Left renal pelvis (tissue), 4 donors: ENCODE data around the gene HLA-DRB1. TPM values are rescaled to one million over a fixed set of nuclear protein-coding genes. Genes with fewer than 3 reads are reported as not detected.
"Not testable (repeated sequence)": the region's sequence is repeated elsewhere in the genome, so short reads cannot be mapped to it uniquely, and the experiment has no call there.

Experiments
- DNase-seq, 4 donors: peaks; one replicate each; pipeline ENCODE4 v3.0.0-alpha.2; 2013; ENCODE audit warnings: low read depth in 4 of 4, low spot score in 3 of 4
- polyA plus RNA-seq, 4 donors: library from polyadenylated mRNA; unstranded; fragments of 120-200 nt; gene quantifications; one replicate each; pipeline ENCODE4 v1.2.1, GENCODE V29; 2013; ENCODE audit not compliant: insufficient read length in 4 of 4

HLA-DRB1 gene
- polyA plus RNA-seq, 4 donors = 24.8 to 55.2 (median 35.3) TPM

DNA sequence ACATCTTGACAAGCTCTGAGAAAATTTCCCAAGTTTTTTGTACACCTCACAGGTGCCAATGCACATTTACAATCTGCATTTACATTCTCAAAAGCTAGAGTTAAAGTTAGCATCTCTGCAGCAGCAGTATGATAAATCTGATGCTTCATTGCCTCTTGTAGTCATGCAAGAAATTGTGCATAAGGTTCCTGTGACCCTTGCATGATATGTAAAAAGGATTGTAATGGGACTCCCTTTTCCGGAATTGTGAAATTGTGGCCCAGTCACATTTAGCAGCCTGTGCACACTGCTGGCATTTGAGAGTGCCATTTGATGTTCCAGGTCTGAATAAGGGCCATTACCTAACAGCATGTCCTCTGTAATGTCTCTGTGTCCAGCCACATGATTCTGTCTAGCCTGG lies 24.1 kb downstream of the HLA-DRB1 start:
- DNase-seq = no peak

DNA sequence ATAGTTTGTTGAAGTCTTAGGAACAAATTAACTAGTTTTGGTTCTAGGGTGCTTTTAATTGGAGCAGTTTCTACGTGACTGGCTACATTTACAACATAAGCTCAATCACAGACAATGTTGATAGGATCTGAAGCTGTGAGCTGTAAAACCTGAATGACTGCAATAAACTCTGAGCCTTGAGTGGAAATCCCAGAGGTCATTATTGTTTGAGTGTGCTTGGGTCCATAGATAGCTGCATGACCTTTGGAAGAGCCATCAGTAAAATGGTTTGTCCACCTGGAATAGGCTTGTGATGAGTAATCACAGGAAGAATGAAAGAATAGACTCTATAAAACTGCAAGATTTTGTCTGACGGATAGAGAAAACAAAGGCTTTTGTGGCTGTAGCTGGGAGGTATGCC lies 26.7 kb downstream of the HLA-DRB1 start:
- DNase-seq = no peak

DNA sequence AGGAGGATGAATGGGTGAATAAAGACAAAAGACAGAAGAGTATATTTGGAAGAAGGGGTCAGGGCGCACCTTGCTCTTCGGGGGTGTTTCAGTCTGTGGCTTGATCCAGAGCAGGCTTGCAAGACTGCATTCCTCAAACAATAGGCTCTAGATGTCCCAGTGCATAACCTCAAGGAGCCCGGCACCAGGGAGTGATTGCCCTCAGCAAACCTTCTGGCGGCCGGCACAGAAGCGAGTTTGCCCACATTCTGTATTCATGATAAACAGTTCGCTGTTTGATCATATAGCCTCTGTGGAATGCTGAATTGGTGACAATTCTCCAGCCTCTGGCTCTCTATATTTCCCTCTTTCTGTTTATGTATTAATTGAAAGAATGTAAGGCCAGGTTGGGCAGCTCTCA lies 29.9 kb downstream of the HLA-DRB1 start:
- no peak for DNase-seq

DNA sequence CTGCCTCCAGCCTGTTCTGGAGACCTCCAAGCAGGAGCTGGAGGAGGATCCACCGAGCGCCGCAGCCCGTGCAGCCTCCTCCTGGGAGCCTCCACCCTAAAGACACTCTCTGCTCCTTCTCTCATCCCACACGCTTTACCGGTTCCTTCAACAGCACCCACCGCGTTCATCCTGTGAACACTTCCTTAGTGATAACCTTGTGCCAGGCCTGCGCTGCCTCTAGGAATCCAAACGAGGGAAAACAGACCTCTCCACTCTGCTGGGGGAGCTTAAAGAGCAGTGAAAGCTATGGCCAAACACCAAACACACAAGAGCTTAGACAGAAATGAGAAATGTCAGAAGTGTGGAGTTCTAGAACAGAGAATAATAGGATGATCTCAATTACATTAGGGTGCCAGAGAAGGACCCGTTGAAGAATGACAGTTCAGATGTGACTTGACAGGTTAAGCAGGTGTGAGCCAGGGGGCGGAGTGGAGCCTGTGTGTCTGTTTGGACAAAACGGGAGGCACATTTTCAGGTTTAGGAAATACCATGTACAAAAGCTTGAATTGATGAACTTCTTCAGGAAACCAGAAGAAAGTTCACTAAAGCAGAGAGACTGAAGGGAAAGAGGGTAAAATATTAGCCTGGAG lies 31.1 kb downstream of the HLA-DRB1 start:
- DNase-seq = no peak

DNA sequence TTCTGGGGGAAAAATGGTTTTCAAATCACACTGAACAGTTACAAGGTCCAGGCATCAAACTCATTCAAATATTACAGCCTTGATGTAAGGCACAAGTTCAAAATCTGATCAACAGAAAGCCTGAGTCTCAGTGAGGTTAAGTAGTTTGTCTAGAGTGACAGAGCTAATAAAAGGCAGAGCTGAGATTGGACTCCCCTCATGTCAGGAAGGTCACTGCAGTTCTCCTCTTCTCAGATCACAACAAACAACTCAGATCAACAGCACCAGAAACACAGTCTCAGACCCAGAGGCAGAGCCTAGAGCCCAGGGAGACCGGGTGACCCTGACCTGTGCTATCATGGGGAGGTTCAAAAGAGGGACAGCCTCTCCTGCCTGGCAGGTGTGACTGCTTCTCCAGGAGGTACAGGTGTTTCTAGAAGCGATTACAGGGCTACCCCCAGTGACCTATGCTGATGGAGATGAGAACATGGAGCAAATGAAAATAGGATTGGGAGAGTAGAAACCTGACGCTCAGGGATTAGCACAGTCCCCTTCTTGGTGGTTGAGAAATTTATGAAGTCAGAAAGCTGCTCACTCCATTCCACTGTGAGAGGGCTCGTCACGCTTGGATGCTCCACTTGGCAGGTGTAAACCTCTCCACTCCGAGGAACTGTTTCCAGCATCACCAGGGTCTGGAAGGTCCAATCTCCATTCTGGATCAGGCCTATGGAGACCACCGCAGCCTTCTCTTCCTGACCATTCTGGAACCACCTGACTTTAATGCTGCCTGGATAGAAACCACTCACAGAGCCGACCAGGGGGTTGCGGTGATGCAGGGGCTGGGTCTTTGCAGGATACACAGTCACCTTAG lies 35.3 kb downstream of the HLA-DRB1 start:
- no peak for DNase-seq

DNA sequence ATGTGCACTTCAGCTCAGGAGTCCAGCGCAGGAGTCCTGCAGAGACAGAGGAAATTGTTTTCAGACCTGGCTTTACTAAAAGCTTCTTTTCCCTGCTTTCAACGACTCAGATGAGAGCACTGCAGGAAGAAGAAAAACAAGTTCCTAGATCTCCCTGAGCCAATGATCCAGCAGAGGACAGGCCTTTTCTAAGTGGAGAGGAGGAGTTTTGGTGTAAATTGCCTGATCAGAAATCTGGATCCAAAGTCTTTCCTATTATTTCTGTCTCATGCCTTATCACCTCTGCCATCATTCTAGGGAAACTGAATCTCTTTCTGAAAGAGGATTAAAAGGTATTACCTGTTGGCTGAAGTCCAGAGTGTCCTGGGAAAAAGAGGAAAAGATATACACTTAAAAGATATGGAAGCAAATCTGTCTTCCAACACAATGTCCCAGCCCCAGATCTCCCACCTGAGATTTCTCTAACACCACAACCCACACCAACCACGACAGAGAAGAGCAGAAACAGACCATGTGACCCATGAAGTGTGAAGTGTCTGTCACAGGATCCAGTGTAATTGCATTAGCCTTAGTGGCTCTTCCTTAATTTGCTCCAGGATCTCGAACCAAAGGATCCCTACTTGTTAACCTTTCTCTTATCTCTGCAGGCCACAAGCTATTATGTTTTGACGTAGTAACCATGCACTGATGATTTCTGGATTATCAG lies 36.5 kb downstream of the HLA-DRB1 start:
- no peak for DNase-seq

DNA sequence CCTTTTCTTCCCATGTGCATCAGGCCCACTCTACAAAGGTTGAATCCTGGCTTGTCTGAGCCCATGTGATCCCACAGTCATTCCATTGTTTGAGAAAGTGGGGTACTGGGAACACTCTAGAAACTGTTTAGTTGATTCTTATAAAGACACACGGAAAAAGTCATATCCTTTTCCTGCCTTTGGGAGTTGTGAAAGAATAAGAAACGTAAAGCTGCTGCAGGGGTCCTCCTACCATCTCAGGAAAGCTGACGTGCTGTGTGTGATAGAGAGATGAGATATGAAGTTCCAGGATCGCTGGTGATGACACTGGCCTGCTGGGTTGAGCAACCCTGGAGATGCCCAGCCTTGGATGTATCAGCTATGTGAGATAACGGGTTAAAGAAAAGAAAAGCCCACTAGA lies 38.2 kb downstream of the HLA-DRB1 start:
- no peak for DNase-seq

DNA sequence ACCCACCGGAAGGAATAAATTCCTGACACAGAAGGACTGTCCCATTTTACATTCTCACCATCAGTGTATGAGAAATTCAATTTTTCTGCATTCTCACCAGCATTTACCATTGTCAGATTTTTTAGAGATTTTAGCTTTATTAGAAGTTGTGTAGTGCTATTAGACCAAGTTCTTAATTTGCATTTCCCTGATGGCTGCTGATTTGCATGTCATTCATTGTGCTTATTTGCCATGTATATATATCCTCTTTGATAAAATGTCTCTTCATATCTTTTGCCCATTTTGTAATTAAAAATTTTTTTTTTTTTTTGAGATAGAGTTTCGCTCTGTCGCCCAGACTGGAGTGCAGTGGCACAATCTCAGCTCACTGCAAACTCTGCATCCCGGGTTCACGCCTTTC lies 49.8 kb downstream of the HLA-DRB1 start:
- DNase-seq = no peak

DNA sequence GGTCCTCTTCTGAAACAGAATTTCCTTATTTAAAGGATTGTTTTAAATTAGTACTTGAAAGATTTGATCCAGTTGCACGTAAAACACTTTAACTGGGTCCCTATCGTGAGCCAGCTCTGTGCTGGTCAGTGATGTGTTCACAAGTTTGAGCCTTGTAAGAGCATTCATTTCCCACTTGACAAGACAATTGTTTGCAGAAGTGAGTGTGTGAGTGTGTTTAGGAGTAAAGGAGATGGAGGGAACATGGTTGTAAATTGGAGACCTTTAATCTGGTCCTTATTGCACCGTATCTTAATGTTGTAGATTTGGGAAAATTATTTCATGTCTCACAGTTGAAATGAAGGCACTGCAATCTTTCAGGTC lies 59.2 kb downstream of the HLA-DRB1 start:
- DNase-seq = not testable (repeated sequence)

DNA sequence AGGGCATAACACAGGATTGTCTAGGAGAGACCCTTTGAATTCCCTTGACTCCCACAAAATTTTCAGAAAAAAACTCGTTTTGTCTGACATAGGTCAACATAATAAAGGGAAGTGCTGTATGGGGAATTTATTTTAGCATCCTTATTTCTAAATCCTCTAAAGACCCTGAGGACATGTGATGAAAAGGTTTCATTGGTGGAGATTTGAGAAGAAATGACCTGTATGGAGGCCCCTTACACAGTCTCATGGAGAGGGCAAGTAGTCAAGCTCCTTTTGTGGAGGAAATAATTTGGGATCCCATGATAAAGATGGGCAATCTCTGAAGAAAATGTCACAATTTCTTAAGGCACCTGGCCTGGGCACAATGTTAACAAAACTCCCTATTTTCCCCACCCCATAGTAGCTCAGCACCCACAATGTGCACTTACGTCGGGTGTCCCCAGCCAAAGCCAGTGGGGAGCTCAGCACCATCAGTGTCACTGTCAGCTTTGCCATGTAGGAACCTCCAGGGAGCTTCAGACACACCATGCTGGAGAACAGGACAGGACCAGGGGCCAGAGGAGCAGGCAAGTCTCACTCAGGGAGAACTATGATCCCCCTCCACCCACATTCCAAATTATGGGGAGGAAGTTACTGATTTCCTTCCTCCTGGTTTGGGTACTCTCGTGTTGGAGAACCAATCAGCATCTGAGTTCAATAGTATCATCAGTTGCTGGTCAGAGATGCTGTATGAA lies 59.8 kb downstream of the HLA-DRB1 start, which contains the start of gene HLA-DRB5:
Gene HLA-DRB5, minus strand, starts transcription at position 591 of the 734 bp plus-strand sequence. Its CDS starts 63 bp downstream, at position 528.
- no peak for DNase-seq

Other genes with a start within 250 kb of the HLA-DRB1 start
- under 1 TPM in 1 of 4 donors, not detected in 3; 0.18 TPM for gene TSBP1, start 217.9 kb downstream of the HLA-DRB1 start, polyA plus RNA-seq
- 1 to 10 TPM in 1 of 4 donors, under 1 TPM in 3; 0.18 to 1.5 (median 0.58) TPM for gene BTNL2, start 182.7 kb downstream of the HLA-DRB1 start, polyA plus RNA-seq
- 10 to 100 TPM; 47.0 to 82.4 (median 68.6) TPM for gene HLA-DRA, start 150.0 kb downstream of the HLA-DRB1 start, polyA plus RNA-seq
- gene HLA-DRB5, start 59.6 kb downstream of the HLA-DRB1 start, polyA plus RNA-seq = 10 to 100 TPM in 1 of 4 donors, 1 to 10 TPM in 3; 7.4 to 43.0 (median 8.6) TPM
- gene HLA-DQA1, start 47.6 kb upstream of the HLA-DRB1 start, polyA plus RNA-seq = 1 to 10 TPM; 2.2 to 4.5 (median 3.6) TPM
- gene HLA-DQB1, start 76.8 kb upstream of the HLA-DRB1 start, polyA plus RNA-seq = 10 to 100 TPM in 1 of 4 donors, 1 to 10 TPM in 3; 3.1 to 11.8 (median 6.1) TPM
- under 1 TPM in 2 of 4 donors, not detected in 2; 0.30 to 0.31 TPM for gene HLA-DQA2, start 151.5 kb upstream of the HLA-DRB1 start, polyA plus RNA-seq
- gene HLA-DQB2, start 173.7 kb upstream of the HLA-DRB1 start, polyA plus RNA-seq = 1 to 10 TPM in 2 of 4 donors, under 1 TPM in 1, not detected in 1; 0.87 to 1.1 (median 1.0) TPM
- gene HLA-DOB, start 227.2 kb upstream of the HLA-DRB1 start, polyA plus RNA-seq = under 1 TPM in 3 of 4 donors, not detected in 1; 0.14 to 0.29 (median 0.27) TPM
- 10 to 100 TPM in 2 of 4 donors, 1 to 10 TPM in 2; 9.9 to 13.3 (median 10.6) TPM for gene TAP2, start 248.9 kb upstream of the HLA-DRB1 start, polyA plus RNA-seq